Naive thymus-derived CD4-positive, alpha-beta T cell (primary cell): ENCODE data around the gene ZNF519. TPM values are rescaled to one million over a fixed set of nuclear protein-coding genes. Genes with fewer than 3 reads are reported as not detected.

ENCODE experiments used
- ATAC-seq: fragments of 150-1000 bp; cut with Tn5 transposase; 2 replicates; pipeline ENCODE4 v1.10.0; 2021; ENCODE audit warnings: mild to moderate bottlenecking, moderate library complexity
- CTCF ChIA-PET: fragments of 350-600 bp; sonication (Branson Sonifier 250); formaldehyde crosslinking; loops from one replicate; lab custom pipeline; 2021; ENCODE audit warnings: antibody characterized with exemption; lab: Charles Lee
- POLR2A ChIA-PET: fragments of 350-600 bp; sonication (Branson Sonifier 250); formaldehyde crosslinking; loops from one replicate; lab custom pipeline; 2021; ENCODE audit warnings: antibody characterized with exemption, inconsistent platforms; lab: Charles Lee
- DNase-seq, 9 donors: peaks; one replicate each; pipeline versions ENCODE4 v3.0.0 to v3.0.0-alpha.2; 2020 to 2022; ENCODE audit warnings: mixed read lengths in 1 of 9
- H3K27ac ChIP-seq: one replicate; pipeline ENCODE4 v1.7.0; 2013; ENCODE audit warnings: mild to moderate bottlenecking, low read depth, low read length, moderate library complexity
- H3K27me3 ChIP-seq, 2 donors: one replicate each; pipeline ENCODE4 v1.7.0; 2013; ENCODE audit warnings: low read length in 2 of 2, mild to moderate bottlenecking in 2 of 2, moderate library complexity in 2 of 2; ENCODE audit not compliant: control insufficient read depth in 2 of 2, insufficient read depth in 2 of 2
- H3K36me3 ChIP-seq, 3 experiments: 1 replicate in 2 of 3; 2 replicates in 1 of 3; pipeline ENCODE4 v1.7.0; 2013; ENCODE audit warnings: low read length in 3 of 3, mild to moderate bottlenecking in 3 of 3, moderate library complexity in 1 of 3; ENCODE audit not compliant: insufficient read depth in 3 of 3, control insufficient read depth in 2 of 3
- H3K4me1 ChIP-seq, 2 donors: one replicate each; pipeline ENCODE4 v1.7.0; 2013; ENCODE audit warnings: low read length in 2 of 2, mild to moderate bottlenecking in 2 of 2, moderate library complexity in 1 of 2; ENCODE audit not compliant: control insufficient read depth in 2 of 2, insufficient read depth in 2 of 2
- H3K4me3 ChIP-seq: 2 replicates; pipeline ENCODE4 v1.7.0; 2013; ENCODE audit warnings: mild to moderate bottlenecking, low read length
- H3K9me3 ChIP-seq, 3 experiments: 1 replicate in 2 of 3; 2 replicates in 1 of 3; pipeline ENCODE4 v1.7.0; 2013; ENCODE audit warnings: low read length in 3 of 3; ENCODE audit not compliant: control insufficient read depth in 2 of 3
- H3K27ac Mint-ChIP-seq, 9 donors: one replicate each; pipeline ENCODE4 v1.8.0; 2020 to 2022; ENCODE audit warnings: mixed read lengths in 9 of 9, mild to moderate bottlenecking in 8 of 9, moderate library complexity in 5 of 9, inconsistent platforms in 2 of 9
- H3K27me3 Mint-ChIP-seq, 5 donors: one replicate each; pipeline ENCODE4 v1.8.0; 2021 to 2022; ENCODE audit warnings: mixed read lengths in 5 of 5, mild to moderate bottlenecking in 1 of 5
- H3K36me3 Mint-ChIP-seq, 5 donors: one replicate each; pipeline ENCODE4 v1.8.0; 2020 to 2022; ENCODE audit warnings: mixed read lengths in 5 of 5, mild to moderate bottlenecking in 3 of 5, inconsistent platforms in 1 of 5
- H3K4me1 Mint-ChIP-seq, 7 donors: one replicate each; pipeline ENCODE4 v1.8.0; 2020 to 2022; ENCODE audit warnings: mixed read lengths in 7 of 7, mild to moderate bottlenecking in 3 of 7, inconsistent platforms in 1 of 7
- H3K4me3 Mint-ChIP-seq, 10 donors: one replicate each; pipeline ENCODE4 v1.8.0; 2020 to 2022; ENCODE audit warnings: mild to moderate bottlenecking in 10 of 10, mixed read lengths in 10 of 10, moderate library complexity in 6 of 10, inconsistent platforms in 2 of 10
- H3K9me3 Mint-ChIP-seq, 11 donors: one replicate each; pipeline ENCODE4 v1.8.0; 2020 to 2022; ENCODE audit warnings: mixed read lengths in 11 of 11, mild to moderate bottlenecking in 4 of 11, inconsistent platforms in 1 of 11, moderate library complexity in 1 of 11
- intact Hi-C, 2 donors: fragments of 100-400 bp; cut with micrococcal nuclease; formaldehyde crosslinking; loops; one replicate each; pipeline ENCODE4 v1.15.1; 2023
- polyA plus RNA-seq, 2 donors: library from polyadenylated mRNA; unstranded; fragments of 300-500 nt; fragmentation: Illumina TruSeq; gene quantifications; one replicate each; pipeline ENCODE4 v1.2.3, GENCODE V29; 2021
- total RNA-seq, 6 experiments: library from RNA in 5 of 6; stranded (reverse) in 5 of 6; gene quantifications; 1 replicate in 5 of 6; 2 replicates in 1 of 6; pipeline ENCODE4 v1.2.3 and lab custom pipeline; 2021 to 2026

ZNF519 gene
- total and polyA plus RNA-seq, 7 experiments from 2014 or later: 6.1 to 16.5 (median 10.5) TPM

- Mint-ChIP-seq H3K27ac (peak overlapping the region in 2 of 9 donors; percentile 31 to 44), H3K36me3 (peaks cover 0 to 45% (median 36%) of the 10 kb centered on the region in 5 donors), H3K9me3 (peaks cover 0 to 17% (median 3%) of the 10 kb centered on the region in 11 donors), H3K4me3 (no peak overlapping the region), H3K27me3 (no peaks in the 10 kb centered on the region), H3K4me1 (peaks cover 0 to 12% (median 3%) of the 10 kb centered on the region in 7 donors)
- H3K27me3 ChIP-seq: no peaks in the 10 kb centered on the region
- ATAC-seq: no peak
- no peaks in the 10 kb centered on the region for H3K9me3 ChIP-seq
- H3K4me3 ChIP-seq: no peak overlapping the region
- POLR2A ChIA-PET: no interaction called here
- CTCF ChIA-PET: no interaction called here
- H3K27ac ChIP-seq: no peak overlapping the region
- DNase-seq: no peak
- H3K36me3 ChIP-seq: no peaks in the 10 kb centered on the region
- H3K4me1 ChIP-seq: no peaks in the 10 kb centered on the region
- intact Hi-C loops: no loop called here
These were observed 14.6 kb downstream of the ZNF519 start for GRCh38 chr18:14117606-14118005.

GRCh38 chr18:14106906-14107305, 25.3 kb downstream of the ZNF519 start:
- H3K27ac ChIP-seq: no peak overlapping the region
- peaks cover 0 to 15% (median 0%) of the 10 kb centered on the region in 3 experiments for H3K9me3 ChIP-seq
- H3K4me3 ChIP-seq: no peak overlapping the region
- ChIA-PET POLR2A (no interaction called here), CTCF (no interaction called here)
- Mint-ChIP-seq H3K4me1 (peaks cover 0 to 1% (median 0%) of the 10 kb centered on the region in 7 donors), H3K9me3 (peaks cover 8 to 76% (median 33%) of the 10 kb centered on the region in 11 donors), H3K27ac (no peak overlapping the region), H3K27me3 (no peaks in the 10 kb centered on the region), H3K36me3 (peaks cover 26 to 59% (median 53%) of the 10 kb centered on the region in 5 donors), H3K4me3 (no peak overlapping the region)
- no peak for ATAC-seq
- H3K4me1 ChIP-seq: no peaks in the 10 kb centered on the region
- H3K36me3 ChIP-seq: peaks cover 0 to 3% (median 0%) of the 10 kb centered on the region in 3 experiments
- no peak for DNase-seq
- no peaks in the 10 kb centered on the region for H3K27me3 ChIP-seq
- intact Hi-C loops: no loop called here

- Histone ChIP-seq H3K36me3 (peaks cover 0 to 3% (median 0%) of the 10 kb centered on the region in 3 experiments), H3K27ac (no peak overlapping the region), H3K27me3 (no peaks in the 10 kb centered on the region), H3K4me1 (no peaks in the 10 kb centered on the region), H3K4me3 (no peak overlapping the region), H3K9me3 (peaks cover 0 to 15% (median 0%) of the 10 kb centered on the region in 3 experiments)
- DNase-seq (no peak), ATAC-seq (no peak)
- Mint-ChIP-seq H3K4me1 (peaks cover 0 to 12% (median 4%) of the 10 kb centered on the region in 7 donors), H3K9me3 (peaks cover 8 to 76% (median 33%) of the 10 kb centered on the region in 11 donors), H3K27ac (no peak overlapping the region), H3K4me3 (no peak overlapping the region), H3K36me3 (peaks cover 19 to 60% (median 51%) of the 10 kb centered on the region in 5 donors), H3K27me3 (no peaks in the 10 kb centered on the region)
- intact Hi-C loops: no loop called here
- CTCF ChIA-PET: interaction anchor here (0.6 kb wide), 1 partner anchor 1783 kb away, joined by 3 read pairs; no protein-coding TSS in a partner anchor
- POLR2A ChIA-PET: no interaction called here
These were observed 27.1 kb downstream of the ZNF519 start for GRCh38 chr18:14104906-14105748.

- DNase-seq: no peak
- no peaks in the 10 kb centered on the region for H3K27me3 ChIP-seq
- intact Hi-C loops: no loop called here
- Mint-ChIP-seq H3K4me3 (no peak overlapping the region), H3K4me1 (peaks cover 0 to 15% (median 4%) of the 10 kb centered on the region in 7 donors), H3K27me3 (no peaks in the 10 kb centered on the region), H3K27ac (no peak overlapping the region), H3K36me3 (peaks cover 13 to 60% (median 50%) of the 10 kb centered on the region in 5 donors), H3K9me3 (peaks cover 6 to 66% (median 29%) of the 10 kb centered on the region in 11 donors)
- no peak overlapping the region for H3K27ac ChIP-seq
- ChIA-PET POLR2A (no interaction called here), CTCF (no interaction called here)
- peaks cover 0 to 15% (median 0%) of the 10 kb centered on the region in 3 experiments for H3K9me3 ChIP-seq
- ATAC-seq: no peak
- peaks cover 0 to 3% (median 0%) of the 10 kb centered on the region in 3 experiments for H3K36me3 ChIP-seq
- H3K4me1 ChIP-seq: no peaks in the 10 kb centered on the region
- H3K4me3 ChIP-seq: no peak overlapping the region
These were observed 28.0 kb downstream of the ZNF519 start for GRCh38 chr18:14104201-14104600.

- Histone ChIP-seq H3K4me3 (no peak overlapping the region), H3K27ac (no peak overlapping the region), H3K9me3 (peaks cover 0 to 7% (median 0%) of the 10 kb centered on the region in 3 experiments), H3K4me1 (no peaks in the 10 kb centered on the region), H3K36me3 (peaks cover 0 to 3% (median 0%) of the 10 kb centered on the region in 3 experiments), H3K27me3 (no peaks in the 10 kb centered on the region)
- ATAC-seq (no peak), DNase-seq (no peak)
- Mint-ChIP-seq H3K9me3 (peaks cover 6 to 32% (median 18%) of the 10 kb centered on the region in 11 donors), H3K36me3 (peaks cover 9 to 60% (median 41%) of the 10 kb centered on the region in 5 donors), H3K27me3 (no peaks in the 10 kb centered on the region), H3K4me1 (peaks cover 0 to 21% (median 4%) of the 10 kb centered on the region in 7 donors), H3K27ac (peak overlapping the region in 4 of 9 donors; percentile 25 to 83 (median 50)), H3K4me3 (peak overlapping the region in 5 of 10 donors; percentile 15 to 44 (median 27))
- ChIA-PET POLR2A (no interaction called here), CTCF (no interaction called here)
- intact Hi-C loops: no loop called here
These were observed 31.5 kb downstream of the ZNF519 start for GRCh38 chr18:14100503-14101286.

- no peaks in the 10 kb centered on the region for H3K27me3 Mint-ChIP-seq
- ChIA-PET CTCF (no interaction called here), POLR2A (no interaction called here)
- H3K4me1 ChIP-seq: no peaks in the 10 kb centered on the region
- peaks cover 0 to 21% (median 3%) of the 10 kb centered on the region in 11 donors for H3K9me3 Mint-ChIP-seq
- intact Hi-C loops: no loop called here
- H3K27ac ChIP-seq: no peak overlapping the region
- H3K27me3 ChIP-seq: no peaks in the 10 kb centered on the region
- no peak overlapping the region for H3K27ac Mint-ChIP-seq
- no peak for DNase-seq
- peaks cover 0 to 45% (median 26%) of the 10 kb centered on the region in 5 donors for H3K36me3 Mint-ChIP-seq
- H3K36me3 ChIP-seq: no peaks in the 10 kb centered on the region
- H3K4me3 Mint-ChIP-seq: no peak overlapping the region
- H3K4me3 ChIP-seq: no peak overlapping the region
- H3K9me3 ChIP-seq: no peaks in the 10 kb centered on the region
- ATAC-seq: no peak
- peaks cover 0 to 21% (median 4%) of the 10 kb centered on the region in 7 donors for H3K4me1 Mint-ChIP-seq
These were observed 33.8 kb downstream of the ZNF519 start for GRCh38 chr18:14098428-14098827.
